Subcutaneous adipose tissue (tissue), 4 donors: Measurements from ENCODE around the gene JAKMIP1. TPM values are rescaled to one million over a fixed set of nuclear protein-coding genes. Genes with fewer than 3 reads are reported as not detected.

Source experiments
- CTCF ChIP-seq: fragments of 450-650 bp; IDR thresholded peaks from one replicate; pipeline ENCODE4 v1.5.1; 2016; ENCODE audit warnings: low read depth, mild to moderate bottlenecking, control low read depth, antibody characterized with exemption, moderate library complexity
- total RNA-seq, 4 donors: library from RNA; depleted of rRNA; stranded (reverse); fragments of >200 nt; gene quantifications; one replicate each; pipeline ENCODE4 v1.1.0, GENCODE V29; 2016

Gene JAKMIP1
- total RNA-seq, 4 donors from 2014 or later: 0.33 to 0.88 (median 0.36) TPM

GRCh38 chr4:5989236-5990225 lies 210.8 kb downstream of the JAKMIP1 start:
- no peak for TF ChIP-seq CTCF

GRCh38 chr4:5988086-5988845 lies 212.1 kb downstream of the JAKMIP1 start:
- TF ChIP-seq CTCF: no peak

- TF ChIP-seq CTCF: no peak
Observed at GRCh38 chr4:5984843-5985242, 215.5 kb downstream of the JAKMIP1 start.

- TF ChIP-seq CTCF: no peak
Observed at GRCh38 chr4:5982156-5982973, 218.0 kb downstream of the JAKMIP1 start.

- TF ChIP-seq CTCF: no peak
Observed at GRCh38 chr4:5980436-5981155, 219.8 kb downstream of the JAKMIP1 start.

GRCh38 chr4:5979981-5980380 lies 220.4 kb downstream of the JAKMIP1 start:
- no peak for TF ChIP-seq CTCF
